K562 (cell line): Measurements from ENCODE around the gene CBR4. TPM values are rescaled to one million over a fixed set of nuclear protein-coding genes. Genes with fewer than 3 reads are reported as not detected.

Source experiments
- ATAC-seq: fragments of 200-7000 bp; cut with Tn5 transposase; 3 replicates; pipeline ENCODE4 v1.9.1; 2020; ENCODE audit warnings: moderate library complexity
- BruUV-seq: library from RNA; stranded (reverse); fragments of 400-500 nt; replicated peaks from 2 replicates; lab custom pipeline; 2021; lab: Mats Ljungman, UMichigan
- CTCF ChIA-PET: fragments of 300-600 bp; formaldehyde crosslinking; extraction: SDS; loops from one replicate; lab custom pipeline; 2021; ENCODE audit warnings: low intra/inter-chr PET ratio; lab: Yijun Ruan, JAX
- POLR2A ChIA-PET: fragments of 300-600, 350-650 bp; sonication (Branson Sonifier 250); formaldehyde crosslinking; extraction: SDS; loops from one replicate; lab custom pipeline; 2021; ENCODE audit warnings: antibody characterized with exemption, inconsistent platforms; lab: Yijun Ruan, JAX
- DNase-seq, 4 experiments: peaks; one replicate each; pipeline versions ENCODE4 v3.0.0 to v3.0.0-alpha.2; 2011 to 2018; ENCODE audit warnings: low spot score in 3 of 4, mixed read lengths in 3 of 4; ENCODE audit errors: extremely low read depth in 1 of 4
- FAIRE-seq: peaks from 2 replicates; lab custom pipeline; 2011; peaks lifted over from hg19 to GRCh38; lab: Jason Lieb, UNC
- H2AFZ ChIP-seq: 2 replicates; pipeline ENCODE4 v1.6.0; 2011; ENCODE audit warnings: low read depth, low read length, control low read depth, inconsistent platforms
- H3K27ac ChIP-seq: fragments of 200-600 bp; 3 replicates; pipeline ENCODE4 v1.8.0; 2011; ENCODE audit warnings: low read depth, mild to moderate bottlenecking, control low read depth, inconsistent platforms, low read length, moderate library complexity, mixed read lengths; ENCODE audit errors: extremely low read depth
- H3K27me3 ChIP-seq, 2 experiments: fragments of 300-600 bp in 1 of 2; 2 replicates in 1 of 2; 3 replicates in 1 of 2; pipeline versions ENCODE4 v1.6.0 to v1.8.0; 2011; ENCODE audit warnings: inconsistent platforms in 2 of 2, low read length in 2 of 2, mild to moderate bottlenecking in 1 of 2, mixed read lengths in 1 of 2, moderate library complexity in 1 of 2; ENCODE audit not compliant: control insufficient read depth in 2 of 2, insufficient read depth in 2 of 2
- H3K36me3 ChIP-seq: fragments of 300-600 bp; 3 replicates; pipeline ENCODE4 v1.8.0; 2011; ENCODE audit warnings: mild to moderate bottlenecking, low read length, inconsistent platforms; ENCODE audit not compliant: control insufficient read depth, insufficient read depth
- H3K4me1 ChIP-seq, 2 experiments: fragments of 200-600 bp in 1 of 2; replicated peaks in 1 of 2; 2 replicates in 1 of 2; 3 replicates in 1 of 2; pipeline versions ENCODE4 v1.5.1 to v1.8.0; 2011; ENCODE audit warnings: inconsistent platforms in 2 of 2, low read length in 2 of 2, mild to moderate bottlenecking in 1 of 2, mixed read lengths in 1 of 2, moderate library complexity in 1 of 2; ENCODE audit not compliant: control insufficient read depth in 2 of 2, insufficient read depth in 2 of 2
- H3K4me2 ChIP-seq: 2 replicates; pipeline ENCODE4 v1.6.1; 2011; ENCODE audit warnings: low read length, control low read depth, inconsistent platforms, mixed read lengths; ENCODE audit not compliant: insufficient read depth
- H3K4me3 ChIP-seq: fragments of 200-600 bp; sonication (generic), shearing (Covaris generic); 2 replicates; pipeline ENCODE4 v1.5.1; 2016; ENCODE audit warnings: control low read depth, inconsistent platforms
- H3K79me2 ChIP-seq: fragments of 200-600 bp; 3 replicates; pipeline ENCODE4 v1.8.0; 2011; ENCODE audit warnings: low read length, inconsistent platforms; ENCODE audit not compliant: control insufficient read depth, insufficient read depth
- H3K9ac ChIP-seq, 2 experiments: 2 replicates each; pipeline versions ENCODE4 v1.6.0 to v1.6.1; 2011; ENCODE audit warnings: low read depth in 2 of 2, low read length in 2 of 2, control low read depth in 1 of 2, inconsistent platforms in 1 of 2, mild to moderate bottlenecking in 1 of 2, mixed read lengths in 1 of 2; ENCODE audit not compliant: insufficient read depth in 1 of 2
- H3K9me1 ChIP-seq: one replicate; pipeline ENCODE4 v1.6.0; 2011; ENCODE audit warnings: inconsistent platforms, mild to moderate bottlenecking, low read length, moderate library complexity; ENCODE audit not compliant: control insufficient read depth, insufficient read depth
- H3K9me3 ChIP-seq: replicated peaks from 2 replicates; pipeline ENCODE4 v1.5.1; 2011; ENCODE audit warnings: low read depth, low read length, inconsistent platforms; ENCODE audit not compliant: control insufficient read depth, insufficient read depth
- H4K20me1 ChIP-seq: replicated peaks from 2 replicates; pipeline ENCODE4 v1.6.1; 2011; ENCODE audit warnings: low read length, inconsistent platforms, mixed read lengths; ENCODE audit not compliant: control insufficient read depth, insufficient read depth
- BCL6 ChIP-seq: fragments of 250-450 bp; sonication (Bioruptor Pico); IDR thresholded peaks from 2 replicates; pipeline ENCODE4 v1.4.0; 2020
- CBX3 ChIP-seq, 2 experiments: IDR thresholded peaks; 1 replicate in 1 of 2; 2 replicates in 1 of 2; pipeline ENCODE4 v1.6.1; 2012; ENCODE audit warnings: inconsistent platforms in 2 of 2, low read length in 2 of 2, borderline replicate concordance in 1 of 2, control low read depth in 1 of 2
- RBM22 ChIP-seq: fragments of 200-400 bp; formaldehyde crosslinking; IDR thresholded peaks from 2 replicates; pipeline ENCODE4 v1.6.1; 2018; ENCODE audit warnings: low read length, low read depth; ENCODE audit not compliant: poor library complexity, severe bottlenecking
- RBM25 ChIP-seq: fragments of 200-400 bp; formaldehyde crosslinking; IDR thresholded peaks from 2 replicates; pipeline ENCODE4 v1.6.1; 2018; ENCODE audit warnings: low read length, low read depth, moderate library complexity; ENCODE audit not compliant: severe bottlenecking
- SREBF1 ChIP-seq: fragments of 150-350 bp; IDR thresholded peaks from 2 replicates; pipeline ENCODE4 v1.6.1; 2014; ENCODE audit warnings: antibody characterized with exemption, low read depth, low read length, borderline replicate concordance
- SRF ChIP-seq, 2 experiments: fragments of 250-450, 450-650 bp in 1 of 2; sonication (Bioruptor Pico) in 1 of 2; sonication (generic) in 1 of 2; formaldehyde crosslinking; IDR thresholded peaks; 2 replicates each; pipeline versions ENCODE4 v1.5.0 to v1.5.1; 2020 to 2022; ENCODE audit warnings: mild to moderate bottlenecking in 1 of 2, missing genetic modification reagents in 1 of 2
- TAF7 ChIP-seq: fragments of 450-650 bp; IDR thresholded peaks from 2 replicates; pipeline ENCODE4 v1.6.1; 2016; ENCODE audit warnings: missing genetic modification characterization, missing compliant biosample characterization
- TEAD1 ChIP-seq, 2 experiments: fragments of 450-650 bp in 1 of 2; sonication (generic) in 1 of 2; formaldehyde crosslinking; IDR thresholded peaks; 2 replicates each; pipeline versions ENCODE4 v1.4.0 to v1.8.0; 2020 to 2022; ENCODE audit warnings: mild to moderate bottlenecking in 2 of 2, missing genetic modification reagents in 1 of 2
- ZC3H4 ChIP-seq: sonication (generic); formaldehyde crosslinking; IDR thresholded peaks from 2 replicates; pipeline ENCODE4 v1.9.0; 2021; ENCODE audit warnings: missing genetic modification reagents, borderline replicate concordance
- ZNF384 ChIP-seq: IDR thresholded peaks from 2 replicates; pipeline ENCODE4 v1.6.1; 2012; ENCODE audit warnings: low read depth, low read length, improper control_type of control experiment
- ZNF592 ChIP-seq: fragments of 450-650 bp; IDR thresholded peaks from 2 replicates; pipeline ENCODE4 v1.6.1; 2017; ENCODE audit warnings: antibody characterized with exemption, mild to moderate bottlenecking
- WGBS: fragments of 100-300 bp; shearing (Covaris generic); methylation state at CpG from one replicate; pipeline ENCODE4 v1.1.6; 2016; ENCODE audit warnings: low coverage, mixed read lengths; ENCODE audit not compliant: insufficient coverage; ENCODE audit errors: missing lambda C conversion rate; 5-methylcytosine and 5-hydroxymethylcytosine counted together
- in situ Hi-C: fragments of 300-500 bp; cut with MboI; formaldehyde crosslinking; loops from 4 replicates; pipeline ENCODE4 v1.15.0; 2018; ENCODE audit warnings: inconsistent platforms, mixed read lengths
- intact Hi-C: fragments of 100-400 bp; cut with micrococcal nuclease; formaldehyde crosslinking; loops from 2 replicates; pipeline ENCODE4 v1.14.2; 2022
- polyA plus RNA-seq, 8 experiments: library from polyadenylated mRNA; depleted of rRNA in 4 of 8; stranded (reverse) in 5 of 8; unstranded in 3 of 8; fragments of >200 nt; fragmentation: Nextera tagmentation in 2 of 8; fragmentation: Illumina TruSeq in 1 of 8; extraction: Ambion mirVana in 2 of 8; extraction: Trizol in 1 of 8; gene quantifications; 2 replicates each; pipeline versions ENCODE4 v1.2.1 to v1.2.3, GENCODE V29; 2011 to 2014; ENCODE audit warnings: inconsistent platforms in 1 of 8, missing spikeins in 1 of 8
- total RNA-seq, 7 experiments: library from RNA; depleted of rRNA in 6 of 7; stranded (reverse); fragments of >200 nt in 6 of 7; fragmentation: Illumina TruSeq in 2 of 7; extraction: Trizol in 2 of 7; gene quantifications; 2 replicates each; pipeline versions ENCODE4 v1.2.1 to v1.2.3, GENCODE V29; 2011 to 2021; ENCODE audit warnings: low replicate concordance in 1 of 7
- TF ChIP-seq, protein P1 (sequence below), 2 experiments: IDR thresholded peaks; 2 replicates each; pipeline ENCODE4 v1.6.1; 2012; ENCODE audit warnings: improper control_type of control experiment in 2 of 2, low read depth in 2 of 2, low read length in 2 of 2, borderline replicate concordance in 1 of 2

The CBR4 gene
- total and polyA plus RNA-seq, 9 of the 15 experiments (the other 6 are each of a cell fraction or from before 2014, with no cell fraction given): 12.1 to 26.4 (median 18.6) TPM

DNA sequence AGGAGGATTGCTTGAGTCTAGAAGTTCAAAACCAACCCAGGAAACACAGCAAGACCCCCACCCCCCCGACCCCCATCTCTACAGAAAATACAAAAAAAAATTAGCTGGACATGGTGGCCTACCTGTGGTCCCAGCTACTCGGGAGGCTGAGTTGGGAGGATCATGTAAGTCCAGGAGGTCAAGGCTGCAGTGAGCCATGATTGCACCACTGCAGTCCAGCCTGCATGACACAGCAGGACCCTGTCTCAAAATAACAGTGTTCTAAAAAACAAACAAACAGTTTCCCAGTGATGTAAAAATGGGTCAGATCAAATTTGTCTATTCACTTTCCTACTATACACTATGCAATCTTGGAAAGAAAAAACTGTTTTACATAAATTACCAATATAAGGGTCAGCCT lies 2.0 kb upstream of the CBR4 start (continued):
- TF ChIP-seq RBM25 (no peak), ZC3H4 (CRISPR knock-in tag) (no peak), TEAD1 (CRISPR knock-in tag; IDR thresholded peaks at IDR 0.05) (no peak), SRF (CRISPR knock-in tag; IDR thresholded peaks at IDR 0.05) (no peak)
- TF ChIP-seq, protein P1, sequence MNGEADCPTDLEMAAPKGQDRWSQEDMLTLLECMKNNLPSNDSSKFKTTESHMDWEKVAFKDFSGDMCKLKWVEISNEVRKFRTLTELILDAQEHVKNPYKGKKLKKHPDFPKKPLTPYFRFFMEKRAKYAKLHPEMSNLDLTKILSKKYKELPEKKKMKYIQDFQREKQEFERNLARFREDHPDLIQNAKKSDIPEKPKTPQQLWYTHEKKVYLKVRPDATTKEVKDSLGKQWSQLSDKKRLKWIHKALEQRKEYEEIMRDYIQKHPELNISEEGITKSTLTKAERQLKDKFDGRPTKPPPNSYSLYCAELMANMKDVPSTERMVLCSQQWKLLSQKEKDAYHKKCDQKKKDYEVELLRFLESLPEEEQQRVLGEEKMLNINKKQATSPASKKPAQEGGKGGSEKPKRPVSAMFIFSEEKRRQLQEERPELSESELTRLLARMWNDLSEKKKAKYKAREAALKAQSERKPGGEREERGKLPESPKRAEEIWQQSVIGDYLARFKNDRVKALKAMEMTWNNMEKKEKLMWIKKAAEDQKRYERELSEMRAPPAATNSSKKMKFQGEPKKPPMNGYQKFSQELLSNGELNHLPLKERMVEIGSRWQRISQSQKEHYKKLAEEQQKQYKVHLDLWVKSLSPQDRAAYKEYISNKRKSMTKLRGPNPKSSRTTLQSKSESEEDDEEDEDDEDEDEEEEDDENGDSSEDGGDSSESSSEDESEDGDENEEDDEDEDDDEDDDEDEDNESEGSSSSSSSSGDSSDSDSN (IDR thresholded peaks at IDR 0.05; ENCODE audit: borderline replicate concordance in 1 of 2, low read depth in 2 of 2, low read length in 2 of 2): no peak

GRCh38 chr4:169009286-169010124 lies 550 bp downstream of the CBR4 start:
- Histone ChIP-seq H2AFZ (peak overlapping the region; percentile 83), H3K9ac (peak overlapping the region; percentile 93 to 99), H3K4me3 (peak overlapping the region; percentile 63), H3K36me3 (peaks cover 19% of the 10 kb centered on the region), H3K27me3 (no peaks in the 10 kb centered on the region), H3K27ac (peak overlapping the region; percentile 95), H3K9me3 (no peaks in the 10 kb centered on the region), H4K20me1 (no peaks in the 10 kb centered on the region), H3K4me1 (peaks cover 4 to 27% of the 10 kb centered on the region in 2 experiments; a peak in 4 of 5 replicates), H3K79me2 (peaks cover 36% of the 10 kb centered on the region), H3K9me1 (no peaks in the 10 kb centered on the region), H3K4me2 (peak overlapping the region; percentile 87)
- DNase-seq (peak; percentile 42 to 80 (median 44)), FAIRE-seq (no peak), ATAC-seq (peak; percentile 76)
- in situ Hi-C loops (loop anchor here (25.0 kb wide), 1 partner anchor 478 kb away; no protein-coding TSS in a partner anchor), intact Hi-C loops (no loop called here)
- TSS peak; percentile 63 for BruUV-seq
- CTCF ChIA-PET: no interaction called here
- under 1% methylated on average over 44 of the region's 44 CpGs for WGBS
- POLR2A ChIA-PET: interaction anchor here (0.7 to 1.1 kb wide), 4 partner anchors 9 to 748 kb away, joined by 3 to 6 read pairs (median 3); partner anchors contain the start of gene HPF1
- TF ChIP-seq TAF7: peak; percentile 63; the same call in 1 of the 2 replicates
- TF ChIP-seq CBX3 (IDR thresholded peaks at IDR 0.05; ENCODE audit: borderline replicate concordance in 1 of 2, low read length in 2 of 2): no peak
- TF ChIP-seq BCL6 (CRISPR knock-in tag): no peak
- peak; percentile 77 for TF ChIP-seq ZNF592
- TF ChIP-seq RBM22: peak; percentile 31
- no peak for TF ChIP-seq SREBF1
- no peak for TF ChIP-seq ZNF384
